ENCODE results near the gene PDGFA. TPM values are rescaled to one million over a fixed set of nuclear protein-coding genes. Genes with fewer than 3 reads are reported as not detected.

The PDGFA gene
- total RNA-seq, 4 donors from 2014 or later, result 10.8 to 31.7 (median 26.0) TPM

DNA sequence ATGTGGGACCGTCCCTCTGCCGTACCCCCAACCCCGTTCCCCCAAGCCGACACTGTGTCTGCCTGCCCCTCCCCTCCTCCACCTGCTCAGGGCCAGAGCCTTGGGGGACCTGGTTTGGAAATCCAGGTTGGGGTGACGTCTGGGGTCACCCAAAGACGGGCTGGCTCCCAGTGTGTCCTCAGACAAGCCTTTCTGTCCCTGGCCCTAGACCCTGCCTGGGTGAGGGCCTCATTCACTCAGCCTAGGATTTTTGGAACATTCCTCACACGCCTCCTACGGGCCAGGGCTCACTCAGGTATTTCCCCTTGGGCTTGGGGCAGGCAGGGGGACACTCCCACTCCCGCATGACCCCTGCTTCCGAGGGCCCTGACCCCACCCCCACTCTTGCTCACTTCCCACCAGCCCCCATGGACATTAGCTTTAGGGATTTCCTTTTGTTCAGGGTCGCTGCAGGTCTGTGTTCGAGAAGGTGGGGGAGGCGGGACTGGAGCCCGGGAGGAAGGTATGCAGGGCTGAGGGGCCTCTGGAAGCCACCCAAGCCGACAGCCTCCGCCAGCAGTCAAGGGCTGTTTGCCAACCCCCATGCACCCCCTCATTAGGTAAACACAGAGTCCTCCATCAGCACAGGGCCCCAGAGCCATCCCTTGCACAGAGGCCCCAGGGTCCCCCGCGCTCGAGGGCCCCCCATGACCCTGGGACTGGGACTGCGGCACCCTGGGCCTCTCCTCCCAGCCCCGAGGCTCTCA is 35.1 kb downstream of the PDGFA start:
- H3K36me3 ChIP-seq, result no peaks in the 10 kb centered on the region
- no peaks in the 10 kb centered on the region for H3K9me3 ChIP-seq
- peaks cover 0 to 15% (median 6%) of the 10 kb centered on the region in 3 donors for H3K27me3 ChIP-seq
- H3K4me1 ChIP-seq, result peaks cover 0 to 2% of the 10 kb centered on the region in 2 donors
- intact Hi-C loops (cut with DNase I; ENCODE audit: low total_unique reads) (no loop called here), in situ Hi-C loops (cut with MboI; ENCODE audit: low sequenced_read_pairs in 4 of 4) (no loop called here)
- ATAC-seq (no peak), DNase-seq (no peak)
- no peak for TF ChIP-seq POLR2A (IDR thresholded peaks at IDR 0.05)
- TF ChIP-seq, protein P1, sequence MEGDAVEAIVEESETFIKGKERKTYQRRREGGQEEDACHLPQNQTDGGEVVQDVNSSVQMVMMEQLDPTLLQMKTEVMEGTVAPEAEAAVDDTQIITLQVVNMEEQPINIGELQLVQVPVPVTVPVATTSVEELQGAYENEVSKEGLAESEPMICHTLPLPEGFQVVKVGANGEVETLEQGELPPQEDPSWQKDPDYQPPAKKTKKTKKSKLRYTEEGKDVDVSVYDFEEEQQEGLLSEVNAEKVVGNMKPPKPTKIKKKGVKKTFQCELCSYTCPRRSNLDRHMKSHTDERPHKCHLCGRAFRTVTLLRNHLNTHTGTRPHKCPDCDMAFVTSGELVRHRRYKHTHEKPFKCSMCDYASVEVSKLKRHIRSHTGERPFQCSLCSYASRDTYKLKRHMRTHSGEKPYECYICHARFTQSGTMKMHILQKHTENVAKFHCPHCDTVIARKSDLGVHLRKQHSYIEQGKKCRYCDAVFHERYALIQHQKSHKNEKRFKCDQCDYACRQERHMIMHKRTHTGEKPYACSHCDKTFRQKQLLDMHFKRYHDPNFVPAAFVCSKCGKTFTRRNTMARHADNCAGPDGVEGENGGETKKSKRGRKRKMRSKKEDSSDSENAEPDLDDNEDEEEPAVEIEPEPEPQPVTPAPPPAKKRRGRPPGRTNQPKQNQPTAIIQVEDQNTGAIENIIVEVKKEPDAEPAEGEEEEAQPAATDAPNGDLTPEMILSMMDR (IDR thresholded peaks at IDR 0.05 in 4 of 5, conservative IDR thresholded peaks at IDR 0.05 in 1 of 5), result no peak
- H3K27ac ChIP-seq, result no peak overlapping the region
- no peak overlapping the region for H3K4me3 ChIP-seq

DNA sequence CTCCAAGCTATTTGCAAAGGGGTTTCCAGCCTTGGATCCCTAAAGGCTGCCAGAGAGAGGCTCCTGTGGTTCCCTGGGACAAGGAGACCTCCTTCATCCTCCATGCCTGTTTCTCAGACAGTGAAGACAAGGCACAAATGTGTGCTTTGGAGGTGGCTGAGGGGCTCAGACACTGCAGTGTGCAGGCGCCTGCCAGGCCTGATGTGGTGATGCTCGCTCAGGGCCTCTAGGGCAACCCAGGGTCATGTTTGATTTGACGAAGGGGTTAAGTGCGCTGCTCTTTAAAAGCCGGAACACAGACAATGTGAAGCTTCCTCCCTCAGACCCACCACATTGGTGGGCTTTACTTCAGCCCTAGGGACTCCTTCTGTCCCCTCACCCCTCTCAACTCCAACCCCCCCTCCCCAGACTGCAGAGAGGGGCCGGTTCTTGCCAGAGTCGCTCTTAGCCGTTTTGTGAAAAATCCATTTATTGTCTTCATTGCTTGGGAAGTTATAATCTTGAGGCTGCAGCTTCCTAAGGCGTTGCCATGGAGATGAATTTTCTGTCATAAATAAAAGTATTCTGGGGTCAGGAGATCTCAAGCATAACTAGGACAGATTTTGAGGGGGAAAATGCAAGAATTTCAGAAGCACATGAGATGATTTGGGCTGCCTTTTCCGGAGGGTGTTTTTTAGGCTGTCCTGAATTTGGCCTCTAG is 35.8 kb downstream of the PDGFA start:
- intact Hi-C loops (cut with DNase I; ENCODE audit: low total_unique reads), result no loop called here
- TF ChIP-seq, protein P1 (IDR thresholded peaks at IDR 0.05 in 4 of 5, conservative IDR thresholded peaks at IDR 0.05 in 1 of 5), result no peak
- no peak for TF ChIP-seq POLR2A (IDR thresholded peaks at IDR 0.05)
- in situ Hi-C loops (cut with MboI; ENCODE audit: low sequenced_read_pairs in 4 of 4), result no loop called here
- no peaks in the 10 kb centered on the region for H3K36me3 ChIP-seq
- H3K27ac ChIP-seq, result no peak overlapping the region
- no peak overlapping the region for H3K4me3 ChIP-seq
- ATAC-seq (no peak), DNase-seq (no peak)
- peaks cover 0 to 15% (median 6%) of the 10 kb centered on the region in 3 donors for H3K27me3 ChIP-seq
- no peaks in the 10 kb centered on the region for H3K9me3 ChIP-seq
- H3K4me1 ChIP-seq, result peaks cover 0 to 6% of the 10 kb centered on the region in 2 donors

DNA sequence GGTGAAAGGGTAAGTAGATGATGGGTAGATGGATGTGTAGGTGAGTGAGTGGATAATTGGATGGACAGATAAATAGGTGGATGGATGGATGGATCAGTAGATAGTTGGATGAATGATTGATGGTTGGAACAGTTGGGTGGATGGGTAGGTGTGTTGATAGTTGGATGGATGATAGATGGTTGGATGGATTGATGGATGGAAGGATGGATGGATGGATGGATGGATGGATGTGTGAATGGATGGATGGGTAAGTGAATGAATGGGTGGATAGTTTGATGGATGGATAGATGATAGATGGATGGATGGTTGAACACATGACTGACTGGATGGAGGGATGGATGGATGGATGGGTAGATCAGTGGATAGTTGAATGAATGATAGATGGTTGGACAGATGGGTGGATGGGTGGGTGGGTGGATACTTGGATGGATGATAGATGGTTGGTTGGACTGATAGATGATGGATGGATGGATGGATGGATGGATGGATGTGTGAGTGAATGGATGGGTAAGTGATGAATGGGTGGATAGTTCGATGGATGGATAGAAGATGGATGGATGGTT is 37.0 kb downstream of the PDGFA start:
- Histone ChIP-seq H3K27me3 (peaks cover 0 to 15% (median 6%) of the 10 kb centered on the region in 3 donors), H3K36me3 (no peaks in the 10 kb centered on the region), H3K4me3 (no peak overlapping the region), H3K9me3 (no peaks in the 10 kb centered on the region), H3K27ac (no peak overlapping the region), H3K4me1 (peaks cover 0 to 6% of the 10 kb centered on the region in 2 donors)
- TF ChIP-seq POLR2A (IDR thresholded peaks at IDR 0.05), result no peak
- TF ChIP-seq, protein P1 (IDR thresholded peaks at IDR 0.05 in 4 of 5, conservative IDR thresholded peaks at IDR 0.05 in 1 of 5), result no peak
- intact Hi-C loops (cut with DNase I; ENCODE audit: low total_unique reads) (no loop called here), in situ Hi-C loops (cut with MboI; ENCODE audit: low sequenced_read_pairs in 4 of 4) (no loop called here)
- no peak for DNase-seq
- ATAC-seq, result no peak

DNA sequence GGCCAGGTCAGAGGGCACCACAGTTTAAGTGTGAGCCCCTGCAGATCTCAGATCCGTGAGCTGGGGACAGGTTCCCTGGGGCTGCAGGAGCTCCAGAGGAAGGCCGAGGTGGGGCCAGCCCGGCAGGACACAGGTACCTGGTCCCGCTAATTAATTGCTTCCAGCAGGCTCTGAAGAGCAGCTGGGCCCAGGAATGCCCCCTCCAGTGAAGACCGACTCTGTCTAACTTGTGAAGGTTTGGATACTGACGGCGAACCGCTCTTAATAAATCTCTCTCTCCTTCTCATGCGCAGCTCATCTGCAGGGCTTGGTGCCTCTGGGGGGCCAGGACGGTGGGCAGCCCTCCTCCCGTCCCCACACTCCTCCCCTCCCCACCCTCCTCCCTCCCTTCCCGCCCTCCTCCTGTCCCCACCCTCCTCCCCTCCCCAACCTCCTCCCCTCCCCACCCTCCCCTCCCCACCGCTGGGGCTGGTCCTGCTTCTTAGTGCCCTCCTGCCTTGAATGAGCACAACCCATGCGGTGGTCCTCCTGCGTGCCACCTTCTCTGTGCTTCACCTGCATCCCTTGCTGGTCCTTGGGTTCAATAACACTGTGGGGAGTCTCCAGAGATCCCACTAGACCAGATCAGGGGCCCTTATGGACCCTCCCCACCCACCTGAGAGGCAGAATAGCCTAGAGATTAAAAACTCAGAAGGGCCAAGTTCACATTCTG is 38.3 kb downstream of the PDGFA start:
- intact Hi-C loops (cut with DNase I; ENCODE audit: low total_unique reads) (no loop called here), in situ Hi-C loops (cut with MboI; ENCODE audit: low sequenced_read_pairs in 4 of 4) (no loop called here)
- TF ChIP-seq, protein P1 (IDR thresholded peaks at IDR 0.05 in 4 of 5, conservative IDR thresholded peaks at IDR 0.05 in 1 of 5), result no peak
- Histone ChIP-seq H3K36me3 (no peaks in the 10 kb centered on the region), H3K27ac (no peak overlapping the region), H3K27me3 (peaks cover 0 to 15% (median 6%) of the 10 kb centered on the region in 3 donors), H3K4me3 (no peak overlapping the region), H3K4me1 (peaks cover 0 to 6% of the 10 kb centered on the region in 2 donors), H3K9me3 (no peaks in the 10 kb centered on the region)
- DNase-seq (no peak), ATAC-seq (no peak)
